ENCODE measurements around the gene CDC37. TPM values are rescaled to one million over a fixed set of nuclear protein-coding genes. Genes with fewer than 3 reads are reported as not detected.
"Not testable (repeated sequence)": the region's sequence is repeated elsewhere in the genome, so short reads cannot be mapped to it uniquely, and the experiment has no call there.

The CDC37 gene
- total RNA-seq, 4 donors from 2014 or later = 127 to 260 (median 155) TPM

GRCh38 chr19:10402441-10403038, 802 bp downstream of the CDC37 start:
- H3K36me3 ChIP-seq = peaks cover 0 to 5% (median 0%) of the 10 kb centered on the region in 3 donors
- no peak for TF ChIP-seq EP300 (IDR thresholded peaks at IDR 0.05)
- no peak for TF ChIP-seq POLR2A (IDR thresholded peaks at IDR 0.05)
- TF ChIP-seq CTCF (IDR thresholded peaks at IDR 0.05) = no peak
- no peaks in the 10 kb centered on the region for H3K9me3 ChIP-seq
- DNase-seq (ENCODE audit: low spot score in 2 of 2) = no peak
- peak overlapping the region; percentile 62 to 85 (median 74) for H3K4me3 ChIP-seq
- peaks cover 0 to 48% (median 29%) of the 10 kb centered on the region in 4 donors for H3K4me1 ChIP-seq
- 1% methylated on average over 15 of the region's 15 CpGs for WGBS, 2 donors
- peaks cover 0 to 29% of the 10 kb centered on the region in 2 donors for H3K27me3 ChIP-seq
- peak overlapping the region in 2 of 4 donors; percentile 74 to 87 for H3K27ac ChIP-seq

DNA sequence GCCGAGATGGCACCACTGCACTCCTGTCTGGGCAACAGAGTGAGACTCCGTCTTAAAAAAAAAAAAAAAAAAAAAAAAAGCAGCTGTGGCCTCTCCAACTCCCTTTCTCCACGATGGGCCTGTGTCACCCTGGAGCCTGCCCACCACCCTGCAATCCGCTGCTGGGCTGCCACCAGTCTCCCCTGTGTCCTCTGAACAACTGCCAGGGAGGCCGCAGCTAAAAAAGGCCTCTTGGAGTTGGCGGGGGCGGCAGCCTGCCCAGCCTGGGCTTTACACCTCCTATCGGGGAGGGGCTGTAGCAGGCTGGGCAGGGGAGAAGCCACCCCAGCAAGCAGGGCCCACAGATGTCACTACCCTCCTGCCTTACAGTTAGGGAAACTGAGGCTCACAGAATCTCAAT, 3.5 kb downstream of the CDC37 start:
- no peak for DNase-seq (ENCODE audit: low spot score in 2 of 2)
- peaks cover 0 to 39% (median 25%) of the 10 kb centered on the region in 4 donors for H3K4me1 ChIP-seq
- peaks cover 0 to 4% of the 10 kb centered on the region in 2 donors for H3K27me3 ChIP-seq
- no peak overlapping the region for H3K27ac ChIP-seq
- TF ChIP-seq EP300 (IDR thresholded peaks at IDR 0.05) = no peak
- TF ChIP-seq CTCF (IDR thresholded peaks at IDR 0.05) = no peak
- TF ChIP-seq POLR2A (IDR thresholded peaks at IDR 0.05) = no peak
- no peak overlapping the region for H3K4me3 ChIP-seq
- no peaks in the 10 kb centered on the region for H3K9me3 ChIP-seq
- peaks cover 0 to 25% (median 9%) of the 10 kb centered on the region in 3 donors for H3K36me3 ChIP-seq
- WGBS, 2 donors = 89 to 90% methylated on average over 8 of the region's 8 CpGs

DNA sequence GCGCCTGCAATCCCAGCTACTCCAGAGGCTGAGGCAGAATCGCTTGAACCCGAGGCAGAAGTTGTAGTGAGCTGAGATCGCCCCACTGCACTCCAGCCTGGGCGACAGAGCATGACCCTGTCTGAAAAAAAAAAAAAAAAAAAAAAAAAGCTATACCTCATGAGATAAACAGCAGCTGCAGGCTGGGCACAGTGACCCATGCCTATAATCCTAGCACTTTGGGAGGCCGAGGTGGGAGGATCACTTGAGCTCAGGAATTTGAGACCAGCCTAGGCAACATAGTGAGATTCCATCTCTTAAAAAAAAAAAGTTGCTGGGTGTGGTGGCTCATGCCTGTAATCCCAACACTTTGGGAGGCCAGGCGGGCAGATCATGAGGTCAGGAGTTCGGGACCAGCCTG, 4.0 kb downstream of the CDC37 start:
- H3K4me3 ChIP-seq; DNase-seq (ENCODE audit: low spot score in 2 of 2); H3K27ac ChIP-seq; H3K9me3 ChIP-seq; H3K27me3 ChIP-seq: not testable (repeated sequence)
- WGBS, 2 donors = 83 to 91% methylated on average over 8 of the region's 8 CpGs
- Histone ChIP-seq H3K4me1 (peaks cover 0 to 33% (median 19%) of the 10 kb centered on the region in 4 donors), H3K36me3 (peaks cover 0 to 30% (median 12%) of the 10 kb centered on the region in 3 donors)

- 85 to 87% methylated on average over 9 of the region's 9 CpGs for WGBS, 2 donors
- DNase-seq (ENCODE audit: low spot score in 2 of 2) = no peak
- H3K27me3 ChIP-seq = no peaks in the 10 kb centered on the region
- no peak for TF ChIP-seq POLR2A (IDR thresholded peaks at IDR 0.05)
- no peak for TF ChIP-seq EP300 (IDR thresholded peaks at IDR 0.05)
- no peak for TF ChIP-seq CTCF (IDR thresholded peaks at IDR 0.05)
- no peak overlapping the region for H3K27ac ChIP-seq
- no peak overlapping the region for H3K4me3 ChIP-seq
- peaks cover 3 to 35% (median 12%) of the 10 kb centered on the region in 3 donors for H3K36me3 ChIP-seq
- H3K9me3 ChIP-seq = no peaks in the 10 kb centered on the region
- H3K4me1 ChIP-seq = peaks cover 0 to 31% (median 17%) of the 10 kb centered on the region in 4 donors
These were observed 4.5 kb downstream of the CDC37 start for GRCh38 chr19:10398819-10399218.

DNA sequence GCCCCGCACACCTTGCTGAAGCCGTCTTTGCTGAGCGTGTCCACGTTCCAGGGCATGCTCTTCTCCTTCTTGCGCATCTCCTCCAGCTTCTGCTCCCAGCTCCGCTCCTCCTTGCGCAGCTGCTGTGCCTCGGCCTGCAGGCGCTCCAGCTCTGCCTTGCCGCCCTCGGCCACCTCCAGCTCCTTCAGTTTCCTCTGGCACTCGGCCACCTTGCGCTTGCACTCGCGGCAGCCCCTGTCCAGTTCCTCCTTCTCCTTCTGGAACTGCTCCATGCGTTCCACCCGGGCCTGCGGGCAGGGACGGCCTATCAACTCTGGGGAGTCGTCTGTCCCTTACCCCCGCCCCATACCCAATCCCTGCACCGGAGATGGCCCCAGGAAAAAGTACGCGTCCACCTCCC, 7.4 kb downstream of the CDC37 start:
- WGBS, 2 donors = 82% methylated on average over 24 of the region's 24 CpGs
- no peak overlapping the region for H3K27ac ChIP-seq
- H3K36me3 ChIP-seq = peaks cover 3 to 64% (median 25%) of the 10 kb centered on the region in 3 donors

More for the DNA sequence above, 7.4 kb downstream of the CDC37 start:
- Histone ChIP-seq H3K4me3 (no peak overlapping the region), H3K9me3 (no peaks in the 10 kb centered on the region), H3K27me3 (no peaks in the 10 kb centered on the region), H3K4me1 (peaks cover 0 to 11% (median 2%) of the 10 kb centered on the region in 4 donors)
- no peak for DNase-seq (ENCODE audit: low spot score in 2 of 2)
- no peak for TF ChIP-seq POLR2A (IDR thresholded peaks at IDR 0.05)
- no peak for TF ChIP-seq CTCF (IDR thresholded peaks at IDR 0.05)
- TF ChIP-seq EP300 (IDR thresholded peaks at IDR 0.05) = no peak

Measured in tibial nerve (tissue), 4 donors.